GM19463 (cell line): Measurements from ENCODE around the gene TCIRG1.

Experiments used
- ATAC-seq: cut with Tn5 transposase; IDR thresholded peaks from one replicate; pipeline ENCODE4 v1.9.1; 2021; ENCODE audit warnings: mild to moderate bottlenecking, moderate library complexity; ENCODE audit not compliant: unreplicated experiment

Gene TCIRG1

DNA sequence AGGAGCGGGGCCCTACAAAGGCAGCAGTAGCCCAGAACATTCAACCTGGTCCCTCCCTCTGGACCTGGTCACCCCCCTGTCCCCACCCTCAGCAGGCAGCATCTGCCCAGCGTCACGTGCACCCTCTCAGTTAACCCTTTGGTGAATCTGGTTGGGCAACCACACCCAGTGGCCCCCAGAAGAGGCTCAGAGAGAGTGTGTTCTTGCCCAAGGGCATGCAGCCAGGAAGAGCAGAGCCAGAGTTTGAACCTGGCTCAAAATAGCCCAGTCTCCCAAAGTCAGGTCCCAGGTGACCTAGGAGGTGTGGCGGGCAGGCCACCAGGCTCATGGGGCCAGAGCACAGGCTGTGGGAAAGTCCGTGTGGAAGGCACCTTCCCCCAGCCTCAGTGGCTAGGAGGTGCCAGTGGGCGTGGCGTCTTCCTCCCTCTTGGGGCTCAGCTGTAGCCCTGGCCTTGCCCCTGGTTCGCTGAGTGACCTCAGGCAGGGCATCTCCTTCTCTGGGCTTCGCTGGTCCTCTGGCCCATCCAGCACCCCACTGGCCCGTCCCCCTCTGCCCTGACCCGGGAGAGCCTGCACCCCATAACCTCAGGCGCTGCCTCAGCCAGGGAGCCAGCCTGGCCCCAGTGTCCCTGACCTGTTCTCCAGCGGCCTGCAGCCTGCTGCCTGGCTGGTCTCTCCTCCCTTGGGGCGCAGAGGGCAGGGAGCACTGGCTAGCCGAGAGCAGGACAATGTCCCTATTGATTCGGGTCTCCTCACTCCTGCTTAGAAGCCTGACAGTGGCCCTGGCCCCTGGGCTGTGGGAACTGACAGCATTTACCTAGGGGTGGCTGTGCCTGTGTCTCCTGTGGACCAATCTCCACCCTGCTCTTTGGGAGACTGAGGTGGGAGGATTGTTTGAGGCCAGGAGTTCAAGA, 21.7 kb upstream of the TCIRG1 start:
- no peak for ATAC-seq

DNA sequence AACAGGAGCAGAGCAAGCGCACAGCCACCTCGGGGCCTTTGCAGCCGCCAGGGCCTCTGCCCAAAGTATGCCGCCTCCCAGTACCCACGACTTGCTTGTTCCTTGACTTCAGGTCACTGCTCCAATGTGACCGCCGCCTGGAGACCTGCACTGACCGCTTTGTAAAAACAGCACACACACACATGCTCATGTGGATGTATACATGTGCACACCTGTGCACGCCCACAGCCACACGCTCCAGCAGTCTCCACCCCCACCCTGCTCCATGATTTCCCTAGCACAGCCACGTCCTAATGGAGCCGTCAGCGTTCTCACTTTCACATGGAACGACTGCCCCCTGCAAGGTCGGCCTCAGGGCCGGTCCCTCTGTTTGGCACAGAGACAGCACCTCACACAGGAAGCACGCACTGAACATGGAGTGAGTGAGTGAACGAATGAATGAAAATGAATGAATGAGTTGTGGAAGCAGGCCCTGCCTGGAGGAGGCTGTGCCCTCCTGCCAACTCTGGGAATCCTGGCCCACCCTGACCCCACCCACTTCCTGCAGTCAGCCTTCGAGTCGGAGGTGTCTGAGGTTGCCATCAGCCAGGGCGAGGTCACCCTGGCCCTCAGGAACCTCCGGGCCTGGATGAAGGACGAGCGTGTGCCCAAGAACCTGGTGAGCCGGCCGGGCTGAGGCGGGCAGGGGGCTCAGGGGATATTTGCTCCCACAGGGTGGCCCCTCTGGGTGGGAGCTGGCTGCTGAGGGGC, 20.7 kb upstream of the TCIRG1 start:
- no peak for ATAC-seq

DNA sequence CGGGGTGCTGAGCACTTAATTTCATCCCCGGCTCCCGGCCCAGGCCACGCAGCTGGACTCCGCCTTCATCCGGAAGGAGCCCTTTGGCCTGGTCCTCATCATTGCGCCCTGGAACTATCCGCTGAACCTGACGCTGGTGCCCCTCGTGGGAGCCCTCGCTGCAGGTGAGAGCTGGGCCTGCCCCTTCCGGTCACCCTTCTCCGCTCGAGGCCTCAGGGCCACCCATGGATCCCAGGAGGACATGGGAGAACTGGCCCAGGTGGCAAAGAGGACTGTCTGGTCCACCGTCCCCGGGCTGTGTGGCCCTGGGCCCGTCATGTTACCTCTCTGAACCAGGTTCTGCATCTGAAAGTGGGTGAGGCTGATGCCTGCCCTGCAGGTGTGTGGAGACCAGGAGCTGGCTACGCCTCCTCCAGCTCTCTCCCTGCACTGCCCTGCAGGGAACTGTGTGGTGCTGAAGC, 20.1 kb upstream of the TCIRG1 start:
- ATAC-seq, result no peak

DNA sequence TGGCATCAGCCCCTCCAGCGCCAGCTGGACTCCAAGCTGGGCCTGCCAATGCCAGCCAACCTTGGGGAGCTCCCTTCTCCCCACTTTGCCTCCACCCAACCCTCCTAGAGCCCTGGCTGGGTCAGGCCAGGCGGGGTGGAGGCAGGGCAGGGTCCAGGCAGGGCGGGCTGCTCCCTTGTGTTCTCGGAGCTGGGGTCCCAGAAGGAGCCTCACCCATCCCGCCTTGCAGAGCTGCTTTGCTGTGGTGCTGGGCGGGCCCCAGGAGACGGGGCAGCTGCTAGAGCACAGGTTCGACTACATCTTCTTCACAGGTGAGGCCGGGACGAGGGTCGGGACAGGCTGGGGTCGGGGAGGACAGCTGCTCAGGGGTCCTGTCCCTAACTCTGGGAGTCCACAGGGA, 19.3 kb upstream of the TCIRG1 start:
- ATAC-seq, result no peak

DNA sequence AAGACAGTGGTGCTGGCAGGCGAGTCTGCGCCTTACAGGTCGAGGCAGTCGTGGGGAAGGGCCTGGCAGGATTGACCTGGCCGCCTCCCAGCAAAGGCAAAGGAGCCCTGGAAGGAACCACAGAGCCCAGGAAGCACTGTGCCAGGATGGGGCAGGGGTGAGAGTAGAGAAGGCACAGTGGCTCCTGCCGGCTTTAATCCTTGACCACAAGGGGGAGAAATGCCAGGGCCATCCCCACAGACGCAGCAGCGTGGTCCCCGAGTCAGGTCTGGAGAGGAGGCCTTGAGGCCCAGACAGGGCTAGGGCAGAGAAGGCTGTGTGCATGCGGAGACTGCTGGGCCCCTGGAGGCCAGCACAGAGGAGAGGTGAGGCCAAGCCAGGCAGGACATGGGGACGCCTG, 18.2 kb upstream of the TCIRG1 start:
- no peak for ATAC-seq

DNA sequence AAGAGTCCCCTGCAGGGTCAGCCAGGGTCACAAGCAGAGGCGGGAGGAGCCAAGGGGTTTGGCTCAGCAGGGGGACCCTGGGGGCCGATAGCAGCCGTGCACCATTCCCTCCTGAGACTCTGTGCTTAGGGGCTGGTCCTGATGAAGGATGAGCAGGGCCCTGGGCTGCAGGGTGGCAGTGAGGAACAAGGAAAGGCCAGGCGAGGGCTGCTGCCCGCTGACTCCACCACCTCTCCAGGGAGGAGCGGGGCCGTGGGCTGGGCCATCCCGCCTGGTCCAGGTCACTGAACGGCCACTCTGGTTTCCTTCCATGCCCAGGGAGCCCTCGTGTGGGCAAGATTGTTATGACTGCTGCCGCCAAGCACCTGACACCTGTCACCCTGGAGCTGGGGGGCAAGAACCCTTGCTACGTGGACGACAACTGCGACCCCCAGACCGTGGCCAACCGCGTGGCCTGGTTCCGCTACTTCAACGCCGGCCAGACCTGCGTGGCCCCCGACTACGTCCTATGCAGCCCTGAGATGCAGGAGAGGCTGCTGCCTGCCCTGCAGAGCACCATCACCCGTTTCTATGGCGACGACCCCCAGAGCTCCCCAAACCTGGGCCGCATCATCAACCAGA, 17.5 kb upstream of the TCIRG1 start:
- no peak for ATAC-seq

DNA sequence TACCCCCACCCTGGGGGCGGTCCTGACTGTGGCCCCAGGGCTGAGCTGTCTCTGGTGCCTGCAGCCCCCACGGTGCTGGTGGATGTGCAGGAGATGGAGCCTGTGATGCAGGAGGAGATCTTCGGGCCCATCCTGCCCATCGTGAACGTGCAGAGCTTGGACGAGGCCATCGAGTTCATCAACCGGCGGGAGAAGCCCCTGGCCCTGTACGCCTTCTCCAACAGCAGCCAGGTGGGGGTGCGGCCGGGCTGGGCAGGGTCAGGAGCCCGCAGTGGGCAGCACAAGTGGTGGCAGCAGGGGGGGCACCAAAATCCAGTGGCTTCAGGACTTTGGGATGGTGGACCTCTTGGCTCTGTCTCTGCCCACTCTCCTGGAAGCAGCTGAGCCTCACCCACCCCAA, 16.3 kb upstream of the TCIRG1 start:
- no peak for ATAC-seq

DNA sequence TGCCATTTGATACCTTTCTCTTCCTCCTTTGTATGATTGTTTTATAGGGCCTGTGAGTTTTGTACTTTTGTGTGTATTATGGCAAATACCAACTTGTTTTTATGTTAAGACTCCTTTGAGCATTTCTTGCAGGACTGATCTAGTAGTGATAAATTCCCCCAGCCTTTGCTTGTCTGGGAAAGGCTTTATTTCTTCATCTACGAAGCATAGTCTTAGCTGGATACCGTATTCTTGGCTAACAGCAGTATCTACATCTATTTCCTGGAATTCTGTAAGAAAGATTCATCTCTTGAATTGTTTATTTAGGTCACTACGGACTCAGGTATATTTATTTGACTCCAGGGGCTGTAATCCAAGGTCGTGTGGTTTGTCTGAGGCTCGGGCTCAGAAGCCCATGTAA, 14.3 kb upstream of the TCIRG1 start:
- no peak for ATAC-seq

DNA sequence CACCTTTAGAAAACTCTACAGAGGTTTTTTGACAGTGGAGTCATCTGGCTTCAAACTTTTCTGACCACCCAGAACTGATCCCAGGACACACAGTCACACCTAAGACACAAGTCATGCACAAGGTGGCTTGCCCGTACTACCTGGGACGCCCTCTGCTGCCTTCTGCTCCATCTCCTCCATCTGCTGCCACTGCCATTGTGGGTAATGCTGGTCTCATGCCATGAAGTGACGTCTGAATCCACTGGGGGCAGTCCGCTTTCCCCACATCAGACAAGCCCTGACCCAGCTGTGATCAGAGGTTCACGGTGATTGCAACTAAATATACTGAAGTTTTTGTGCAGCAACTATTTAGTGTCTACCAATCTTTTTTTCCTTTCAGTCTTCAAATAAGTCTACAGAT, 13.8 kb upstream of the TCIRG1 start:
- no peak for ATAC-seq

DNA sequence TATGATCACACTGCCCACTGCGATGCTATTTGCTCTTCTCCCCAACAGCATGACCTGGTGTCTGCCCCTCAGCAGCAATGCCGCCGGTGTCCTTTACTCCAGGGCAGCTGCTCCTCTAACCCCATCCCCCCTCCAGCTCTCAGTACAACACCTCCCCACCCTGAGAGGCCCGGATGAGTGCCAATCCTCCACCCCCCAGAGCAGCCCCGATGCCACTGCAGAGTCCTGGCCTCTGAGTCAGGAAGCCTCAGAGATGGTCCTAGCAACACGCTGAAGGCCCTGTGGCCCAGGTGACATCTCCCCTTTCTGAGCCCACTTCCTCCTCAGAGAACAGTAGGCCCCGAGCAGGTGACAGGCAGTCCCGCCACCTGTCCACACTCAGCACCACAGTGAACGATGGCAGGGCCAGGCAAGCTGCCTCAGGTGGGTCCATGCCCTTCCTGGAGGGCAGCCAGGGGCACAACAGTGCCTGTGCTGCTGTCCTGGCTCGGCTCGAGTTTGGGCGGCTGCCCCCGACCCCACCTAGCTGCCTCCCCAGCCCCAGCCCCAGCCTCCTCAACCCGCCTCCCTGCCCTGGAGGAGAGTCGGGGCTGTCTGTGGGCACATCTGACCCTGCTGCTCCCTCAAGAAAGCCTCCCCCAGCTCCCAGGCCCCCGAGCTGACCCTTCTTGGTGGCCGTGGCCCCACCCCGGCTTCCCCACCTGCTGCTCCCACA, 12.3 kb upstream of the TCIRG1 start:
- no peak for ATAC-seq

DNA sequence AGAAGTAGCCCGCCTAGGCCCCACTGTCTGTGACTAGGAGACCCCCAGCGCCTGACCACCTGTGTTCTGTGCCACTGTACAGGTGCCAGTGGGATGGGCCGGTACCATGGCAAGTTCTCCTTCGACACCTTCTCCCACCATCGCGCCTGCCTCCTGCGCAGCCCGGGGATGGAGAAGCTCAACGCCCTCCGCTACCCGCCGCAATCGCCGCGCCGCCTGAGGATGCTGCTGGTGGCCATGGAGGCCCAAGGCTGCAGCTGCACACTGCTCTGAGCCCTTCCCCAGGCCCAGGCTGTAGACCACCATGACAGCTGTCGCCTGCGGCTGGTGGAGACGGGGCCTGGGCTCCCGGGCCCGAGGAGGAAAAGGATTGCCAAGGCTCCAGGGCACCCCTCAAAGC, 11.2 kb upstream of the TCIRG1 start:
- ATAC-seq, result no peak

DNA sequence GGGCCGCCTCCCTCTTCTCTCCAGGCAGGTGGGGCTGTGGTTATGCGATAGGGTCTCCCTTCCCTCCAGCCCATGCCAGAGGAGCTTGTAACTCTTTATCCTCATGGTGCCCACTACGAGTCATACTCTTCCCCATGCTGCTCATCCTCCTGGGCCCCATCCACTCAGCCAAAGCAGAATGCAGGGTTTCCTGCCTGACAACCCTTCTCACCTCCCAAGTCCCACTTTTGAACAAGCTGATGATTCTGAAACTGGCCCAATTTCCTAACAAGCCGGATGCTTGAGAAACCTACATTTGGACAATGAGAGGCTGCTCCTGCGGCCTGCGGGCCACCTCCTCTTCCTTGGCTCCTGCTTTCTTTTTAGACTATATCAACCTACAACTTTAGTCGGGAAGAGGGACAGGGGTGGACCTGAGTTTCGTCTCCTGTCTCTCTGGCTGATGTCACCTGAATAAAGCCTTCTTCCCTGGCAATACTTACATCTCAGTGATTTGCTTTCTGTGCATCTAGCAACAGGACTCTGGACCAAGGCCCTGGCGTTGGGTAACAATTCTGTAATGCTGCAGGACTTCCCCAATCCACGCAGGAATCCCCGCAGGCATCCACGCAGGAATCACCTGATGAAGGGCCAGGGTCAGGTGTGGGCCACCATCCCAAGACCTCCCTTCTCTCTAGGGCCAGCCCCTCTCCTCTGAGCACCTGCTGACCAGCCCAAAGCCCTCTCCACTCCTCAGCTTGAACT, 9.9 kb upstream of the TCIRG1 start:
- no peak for ATAC-seq

DNA sequence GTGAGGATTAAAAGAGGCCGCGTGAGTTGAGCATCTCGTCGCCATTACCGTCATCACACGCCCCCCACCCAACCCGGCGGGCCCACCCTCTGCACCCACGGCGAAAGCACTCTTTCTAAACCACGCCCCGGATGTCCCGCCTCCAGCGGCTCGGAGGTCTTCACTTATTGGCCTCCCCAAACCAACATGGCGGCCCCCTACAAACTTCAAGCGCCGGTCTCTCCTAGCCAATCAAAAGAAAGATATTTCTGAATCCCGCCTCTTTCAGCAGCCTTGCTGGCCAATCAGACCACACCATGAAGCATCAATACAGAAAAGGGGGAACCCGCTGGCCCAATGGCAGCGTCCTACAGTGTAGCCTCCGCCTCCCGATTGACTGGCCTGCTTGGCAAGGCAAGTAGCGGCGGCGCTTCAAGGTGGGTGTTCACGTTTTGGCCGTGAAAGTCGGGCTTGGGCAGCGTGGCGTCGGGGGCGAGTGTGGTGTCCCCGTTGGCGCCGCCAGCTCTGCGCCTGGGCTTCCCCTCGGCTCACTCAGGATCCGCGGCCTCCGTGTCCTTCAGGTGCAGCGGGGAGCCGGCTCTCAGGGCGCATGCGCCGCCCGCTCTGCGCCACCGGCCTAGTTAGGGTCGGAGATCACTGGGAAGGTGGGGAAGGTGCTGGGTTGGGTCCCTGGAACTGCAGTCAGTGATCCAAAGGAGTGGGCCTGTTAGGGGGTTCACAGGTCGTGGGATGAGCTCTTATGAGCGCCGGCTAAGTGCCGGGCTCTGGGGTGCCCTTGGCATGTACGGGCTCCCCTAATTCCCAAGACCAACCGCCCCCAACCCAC, 8.3 kb upstream of the TCIRG1 start, which contains the start of gene NDUFS8:
Gene NDUFS8, plus strand, starts transcription at position 364 of the 826 bp plus-strand sequence. CDS start 1,471 bp downstream, outside the sequence.
- ATAC-seq, result peak; percentile 92

DNA sequence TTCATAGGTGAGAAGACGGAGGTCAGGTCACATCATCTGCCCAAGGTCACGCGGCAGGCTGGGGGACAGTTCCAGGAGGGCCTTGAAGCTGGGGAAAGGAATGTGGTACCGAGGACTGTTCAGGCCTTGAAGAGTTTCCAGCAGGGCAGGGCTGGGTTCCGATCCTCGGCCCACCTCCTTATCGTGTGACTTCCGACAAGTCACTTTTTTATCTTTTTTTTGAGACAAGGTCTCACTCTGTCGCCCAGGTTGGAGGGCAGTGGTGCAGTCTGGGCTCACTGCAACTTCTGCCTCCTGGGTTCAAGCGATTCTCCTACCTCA, 7.7 kb upstream of the TCIRG1 start:
- no peak for ATAC-seq

DNA sequence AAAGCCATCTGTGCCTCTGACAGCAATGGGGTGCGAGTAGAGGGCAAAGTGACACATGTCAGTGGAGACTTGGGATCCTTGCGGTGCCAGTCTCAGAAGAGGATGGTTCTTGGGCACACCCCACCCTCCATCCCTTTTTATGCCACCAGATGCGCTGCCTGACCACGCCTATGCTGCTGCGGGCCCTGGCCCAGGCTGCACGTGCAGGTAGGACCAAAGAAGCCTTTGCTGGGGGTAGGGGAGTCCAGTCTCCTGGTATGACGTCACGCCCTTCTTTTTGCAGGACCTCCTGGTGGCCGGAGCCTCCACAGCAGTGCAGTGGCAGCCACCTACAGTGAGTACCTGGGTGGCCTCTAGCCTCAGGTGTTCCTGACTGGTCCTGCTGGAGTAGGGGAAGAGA, 6.8 kb upstream of the TCIRG1 start:
- ATAC-seq, result no peak

DNA sequence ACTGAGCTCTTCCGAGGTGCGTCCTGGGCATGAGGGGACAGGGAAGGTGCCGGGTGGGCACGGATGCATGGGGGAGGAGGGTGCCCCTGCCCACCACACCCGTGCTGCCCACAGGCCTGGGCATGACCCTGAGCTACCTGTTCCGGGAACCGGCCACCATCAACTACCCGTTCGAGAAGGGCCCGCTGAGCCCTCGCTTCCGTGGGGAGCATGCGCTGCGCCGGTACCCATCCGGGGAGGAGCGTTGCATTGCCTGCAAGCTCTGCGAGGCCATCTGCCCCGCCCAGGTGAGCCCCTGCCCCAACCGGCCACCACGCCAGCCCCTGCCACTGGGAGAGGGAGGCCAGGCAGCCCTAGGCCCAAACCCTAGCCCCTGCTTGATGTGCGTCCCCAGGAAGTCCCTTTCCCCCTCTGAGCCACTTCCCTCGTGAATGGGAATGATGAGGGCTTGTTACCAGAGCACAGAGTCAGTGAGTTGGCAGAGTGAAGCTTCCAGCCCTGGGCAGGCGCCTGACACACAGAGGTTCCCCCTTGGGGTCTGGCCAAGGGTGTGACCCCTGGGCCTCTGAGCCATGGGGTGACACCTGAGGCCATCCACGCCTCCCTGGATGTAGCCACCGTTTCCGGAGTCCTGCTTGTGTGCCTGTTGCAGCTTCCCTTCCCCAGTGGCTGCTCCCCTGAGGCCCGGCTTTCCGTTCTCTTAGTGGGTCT, 5.7 kb upstream of the TCIRG1 start:
- ATAC-seq, result no peak

DNA sequence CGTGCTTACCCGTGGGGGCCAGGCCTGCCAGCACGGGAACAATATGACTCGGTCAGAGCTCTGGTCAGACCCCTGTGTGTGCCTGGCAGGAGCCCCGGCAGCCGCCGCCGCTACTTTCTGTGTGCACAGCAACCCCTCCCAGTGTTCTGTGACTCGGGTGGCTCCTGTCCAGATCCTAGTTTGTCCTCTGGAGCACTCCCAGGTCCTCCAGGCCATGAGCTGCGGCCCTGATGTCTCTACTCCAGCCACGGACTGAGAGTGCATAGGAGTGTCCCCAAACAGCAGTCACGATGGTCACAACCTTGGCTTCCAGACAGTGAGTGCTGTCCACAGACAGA, 5.1 kb upstream of the TCIRG1 start:
- no peak for ATAC-seq

DNA sequence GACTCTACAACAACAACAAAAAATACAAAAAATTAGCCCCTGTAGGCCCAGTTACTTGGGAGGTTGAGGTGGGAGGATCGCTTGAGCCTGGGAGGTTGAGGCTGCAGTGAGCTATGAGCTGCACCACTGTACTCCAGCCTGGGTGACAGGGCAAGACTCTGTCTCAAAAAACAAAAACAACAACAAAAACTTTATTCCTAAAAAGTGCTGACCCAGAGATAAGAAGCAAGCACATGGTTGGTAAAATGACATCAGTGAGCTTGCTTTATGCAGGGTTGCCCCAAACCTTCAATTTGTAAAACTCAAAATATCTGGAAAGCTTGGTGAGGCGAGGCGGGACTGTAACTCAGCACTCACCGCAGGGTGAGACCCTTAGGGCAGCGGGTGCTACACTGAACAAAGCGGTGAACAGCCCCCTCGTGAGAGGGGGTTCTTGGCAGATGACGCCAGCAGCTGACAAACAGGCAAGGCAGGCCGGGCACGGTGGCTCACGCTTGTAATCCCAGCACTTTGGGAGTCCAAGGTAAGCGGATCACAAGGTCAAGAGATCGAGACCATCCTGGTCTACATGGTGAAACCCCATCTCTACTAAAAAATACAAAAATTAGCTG, 3.5 kb upstream of the TCIRG1 start:
- ATAC-seq, result no peak
